C4-2B (cell line): Measurements from ENCODE around the gene CCNI2.

ENCODE experiments used
- ZFX ChIP-seq: fragments of 450-650 bp; IDR thresholded peaks from 2 replicates; pipeline ENCODE4 v1.6.1; 2017
- TF ChIP-seq, protein P1 (sequence below): fragments of 450-650 bp; conservative IDR thresholded peaks from 2 replicates; pipeline ENCODE4 v1.5.1; 2017; ENCODE audit warnings: mild to moderate bottlenecking

- TF ChIP-seq, protein P1, sequence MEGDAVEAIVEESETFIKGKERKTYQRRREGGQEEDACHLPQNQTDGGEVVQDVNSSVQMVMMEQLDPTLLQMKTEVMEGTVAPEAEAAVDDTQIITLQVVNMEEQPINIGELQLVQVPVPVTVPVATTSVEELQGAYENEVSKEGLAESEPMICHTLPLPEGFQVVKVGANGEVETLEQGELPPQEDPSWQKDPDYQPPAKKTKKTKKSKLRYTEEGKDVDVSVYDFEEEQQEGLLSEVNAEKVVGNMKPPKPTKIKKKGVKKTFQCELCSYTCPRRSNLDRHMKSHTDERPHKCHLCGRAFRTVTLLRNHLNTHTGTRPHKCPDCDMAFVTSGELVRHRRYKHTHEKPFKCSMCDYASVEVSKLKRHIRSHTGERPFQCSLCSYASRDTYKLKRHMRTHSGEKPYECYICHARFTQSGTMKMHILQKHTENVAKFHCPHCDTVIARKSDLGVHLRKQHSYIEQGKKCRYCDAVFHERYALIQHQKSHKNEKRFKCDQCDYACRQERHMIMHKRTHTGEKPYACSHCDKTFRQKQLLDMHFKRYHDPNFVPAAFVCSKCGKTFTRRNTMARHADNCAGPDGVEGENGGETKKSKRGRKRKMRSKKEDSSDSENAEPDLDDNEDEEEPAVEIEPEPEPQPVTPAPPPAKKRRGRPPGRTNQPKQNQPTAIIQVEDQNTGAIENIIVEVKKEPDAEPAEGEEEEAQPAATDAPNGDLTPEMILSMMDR, result no peak
- TF ChIP-seq ZFX, result no peak
Observed at GRCh38 chr5:132764671-132765238, 17.5 kb downstream of the CCNI2 start.
